HCT116 (cell line): ENCODE measurements around the gene AGBL1. TPM values are rescaled to one million over a fixed set of nuclear protein-coding genes. Genes with fewer than 3 reads are reported as not detected.

Source experiments
- ATAC-seq: fragments of 200-7000 bp; cut with Tn5 transposase; 2 replicates; pipeline ENCODE4 v1.9.1; 2020; ENCODE audit warnings: mild to moderate bottlenecking, moderate library complexity
- BruUV-seq: library from RNA; stranded (reverse); fragments of 400-500 nt; replicated peaks from 2 replicates; lab custom pipeline; 2021; lab: Mats Ljungman, UMichigan
- CTCF ChIA-PET: fragments of 300-600 bp; sonication (Branson Sonifier 250); formaldehyde crosslinking; loops from one replicate; lab custom pipeline; 2021; ENCODE audit warnings: antibody characterized with exemption; lab: Charles Lee
- POLR2A ChIA-PET: fragments of 300-600, 350-600 bp; sonication (Branson Sonifier 250); formaldehyde crosslinking; loops from one replicate; lab custom pipeline; 2021; ENCODE audit warnings: antibody characterized with exemption; lab: Charles Lee
- RAD21 ChIA-PET, 2 experiments: fragments of 300-600 bp; sonication (Branson Sonifier 250); formaldehyde crosslinking; loops; one replicate each; lab custom pipeline; 2023; ENCODE audit warnings: low total read pairs in 2 of 2; ENCODE audit not compliant: uncharacterized antibody in 2 of 2, unreplicated experiment in 2 of 2, low non-redundant PET in 1 of 2; lab: Charles Lee
- DNase-seq: peaks from one replicate; pipeline ENCODE4 v3.0.0-alpha.2; 2010; ENCODE audit warnings: low read depth, low spot score
- H2AFZ ChIP-seq: fragments of 200-600 bp; shearing (Covaris generic), sonication (generic); 2 replicates; pipeline ENCODE4 v1.6.1; 2017; ENCODE audit warnings: low read depth, mixed run types, mixed read lengths, antibody characterized with exemption, low read length; ENCODE audit not compliant: poor library complexity, severe bottlenecking
- H3K27ac ChIP-seq: 2 replicates; pipeline ENCODE4 v1.5.1; 2012; ENCODE audit warnings: low read depth, low read length
- H3K27me3 ChIP-seq: fragments of 200-600 bp; sonication (generic); 2 replicates; pipeline ENCODE4 v1.6.1; 2016; ENCODE audit warnings: mixed run types, low read length, mixed read lengths; ENCODE audit not compliant: insufficient read depth
- H3K36me3 ChIP-seq, 2 experiments: fragments of 200-500 bp in 1 of 2; fragments of 200-600 bp in 1 of 2; sonication (Bioruptor generic) in 1 of 2; sonication (generic) in 1 of 2; 2 replicates each; pipeline versions ENCODE4 v1.5.1 to v1.6.1; 2014 to 2016; ENCODE audit warnings: low read length in 2 of 2, inconsistent platforms in 1 of 2, mixed read lengths in 1 of 2, mixed run types in 1 of 2; ENCODE audit not compliant: insufficient read depth in 2 of 2, control insufficient read depth in 1 of 2
- H3K4me1 ChIP-seq, 2 experiments: fragments of 200-600 bp in 1 of 2; sonication (generic) in 1 of 2; 2 replicates each; pipeline versions ENCODE4 v1.5.1 to v1.6.1; 2012 to 2017; ENCODE audit warnings: low read length in 2 of 2, inconsistent platforms in 1 of 2, mild to moderate bottlenecking in 1 of 2, mixed read lengths in 1 of 2, mixed run types in 1 of 2, moderate library complexity in 1 of 2; ENCODE audit not compliant: insufficient read depth in 2 of 2, control insufficient read depth in 1 of 2
- H3K4me2 ChIP-seq: fragments of 200-600 bp; sonication (generic); 2 replicates; pipeline ENCODE4 v1.6.1; 2017; ENCODE audit warnings: mixed run types, low read length, mixed read lengths
- H3K4me3 ChIP-seq, 2 experiments: fragments of 200-600 bp in 1 of 2; sonication (generic) in 1 of 2; replicated peaks in 1 of 2; 2 replicates each; pipeline ENCODE4 v1.5.1; 2011 to 2016; ENCODE audit warnings: low read length in 2 of 2, control low read depth in 1 of 2, low read depth in 1 of 2, mild to moderate bottlenecking in 1 of 2, mixed read lengths in 1 of 2, mixed run types in 1 of 2
- H3K79me2 ChIP-seq: fragments of 200-600 bp; sonication (generic); 2 replicates; pipeline ENCODE4 v1.6.1; 2017; ENCODE audit warnings: mild to moderate bottlenecking, mixed run types, low read length, moderate library complexity, mixed read lengths; ENCODE audit not compliant: insufficient read depth
- H3K9ac ChIP-seq: fragments of 200-600 bp; sonication (generic); 2 replicates; pipeline ENCODE4 v1.6.1; 2016; ENCODE audit warnings: low read length, mixed read lengths
- H3K9me2 ChIP-seq: fragments of 200-600 bp; sonication (generic), shearing (Covaris generic); 2 replicates; pipeline ENCODE4 v1.6.1; 2017; ENCODE audit warnings: mixed run types, mild to moderate bottlenecking, moderate library complexity; ENCODE audit not compliant: insufficient read depth
- H3K9me3 ChIP-seq, 2 experiments: fragments of 200-500 bp in 1 of 2; fragments of 200-600 bp in 1 of 2; sonication (Bioruptor generic) in 1 of 2; sonication (generic) in 1 of 2; 2 replicates each; pipeline ENCODE4 v1.6.1; 2014 to 2017; ENCODE audit warnings: low read length in 2 of 2, mixed read lengths in 2 of 2, inconsistent platforms in 1 of 2, low read depth in 1 of 2, mild to moderate bottlenecking in 1 of 2, mixed run types in 1 of 2, moderate library complexity in 1 of 2; ENCODE audit not compliant: control insufficient read depth in 1 of 2, insufficient read depth in 1 of 2
- H4K20me1 ChIP-seq: fragments of 200-600 bp; sonication (generic), shearing (Covaris generic); 2 replicates; pipeline ENCODE4 v1.6.1; 2017; ENCODE audit warnings: mixed run types, mild to moderate bottlenecking, moderate library complexity; ENCODE audit not compliant: insufficient read depth
- CBX3 ChIP-seq: IDR thresholded peaks from 2 replicates; pipeline ENCODE4 v1.6.1; 2012; ENCODE audit warnings: low read depth
- CEBPB ChIP-seq: IDR thresholded peaks from 2 replicates; pipeline ENCODE4 v1.6.1; 2012; ENCODE audit warnings: low read depth
- EGR1 ChIP-seq: IDR thresholded peaks from 2 replicates; pipeline ENCODE4 v1.6.1; 2012; ENCODE audit warnings: low read depth
- ELF1 ChIP-seq: IDR thresholded peaks from 2 replicates; pipeline ENCODE4 v1.6.1; 2012; ENCODE audit warnings: low read depth, borderline replicate concordance
- FOSL1 ChIP-seq: IDR thresholded peaks from 2 replicates; pipeline ENCODE4 v1.6.1; 2012; ENCODE audit warnings: low read depth
- JUND ChIP-seq: IDR thresholded peaks from 2 replicates; pipeline ENCODE4 v1.6.1; 2012
- SP1 ChIP-seq: IDR thresholded peaks from 2 replicates; pipeline ENCODE4 v1.6.1; 2012; ENCODE audit warnings: low read depth
- YY1 ChIP-seq: IDR thresholded peaks from 2 replicates; pipeline ENCODE4 v1.6.1; 2011; ENCODE audit warnings: low read length, low read depth, moderate library complexity, mild to moderate bottlenecking; ENCODE audit not compliant: insufficient replicate concordance; ENCODE audit errors: extremely low read depth
- ZFX ChIP-seq: fragments of 450-650 bp; IDR thresholded peaks from 2 replicates; pipeline ENCODE4 v1.6.1; 2017
- ZNF274 ChIP-seq: fragments of 200-500 bp; sonication (Bioruptor generic); IDR thresholded peaks from 2 replicates; pipeline ENCODE4 v1.6.1; 2014; ENCODE audit warnings: mild to moderate bottlenecking, low read depth, low read length, inconsistent platforms
- intact Hi-C: fragments of 100-400 bp; cut with micrococcal nuclease; formaldehyde crosslinking; loops from 2 replicates; pipeline ENCODE4 v1.10.0; 2022
- total RNA-seq: library from RNA; stranded (reverse); gene quantifications from one replicate; pipeline ENCODE4 v1.2.1, GENCODE V29; 2021; ENCODE audit not compliant: unreplicated experiment
- TF ChIP-seq, protein P1 (sequence below): IDR thresholded peaks from 2 replicates; pipeline ENCODE4 v1.6.1; 2012
- TF ChIP-seq, protein P2 (sequence below): IDR thresholded peaks from 2 replicates; pipeline ENCODE4 v1.6.1; 2011; ENCODE audit warnings: mild to moderate bottlenecking, low read length, moderate library complexity; ENCODE audit not compliant: insufficient replicate concordance; ENCODE audit errors: extremely low read depth
- TF ChIP-seq, protein P3 (sequence below): IDR thresholded peaks from 2 replicates; pipeline ENCODE4 v1.6.1; 2012
- TF ChIP-seq, protein P4 (sequence below): IDR thresholded peaks from 2 replicates; pipeline ENCODE4 v1.6.1; 2012; ENCODE audit warnings: low read depth

The AGBL1 gene
- total RNA-seq, 1 experiment from 2014 or later, result not detected

DNA sequence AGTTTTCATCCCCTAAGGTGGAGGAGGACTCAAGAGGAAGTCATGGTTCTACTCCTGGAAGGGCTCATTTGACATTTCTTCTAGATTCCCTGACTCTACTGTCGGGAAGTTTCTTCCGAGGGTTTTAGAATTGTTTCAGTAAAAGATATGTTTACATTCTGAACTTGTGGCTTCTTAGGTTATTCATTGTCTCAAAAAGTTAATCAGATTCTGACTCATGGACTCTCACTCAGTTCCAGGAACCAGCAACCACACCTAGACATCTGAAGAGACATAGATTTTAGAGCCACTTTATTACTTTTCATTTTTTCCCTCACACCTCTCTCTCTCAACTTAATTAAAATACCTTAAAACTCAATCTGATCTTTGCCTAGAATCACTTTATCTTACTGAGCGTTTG, 862.6 kb downstream of the AGBL1 start:
- Histone ChIP-seq H4K20me1 (no peaks in the 10 kb centered on the region), H3K36me3 (no peaks in the 10 kb centered on the region), H3K27ac (no peak overlapping the region), H3K4me3 (no peak overlapping the region), H2AFZ (no peak overlapping the region), H3K4me1 (no peaks in the 10 kb centered on the region), H3K9ac (no peak overlapping the region), H3K27me3 (no peaks in the 10 kb centered on the region), H3K79me2 (no peaks in the 10 kb centered on the region), H3K9me3 (peaks cover 0 to 9% of the 10 kb centered on the region in 2 experiments; a peak in 2 of 4 replicates), H3K9me2 (no peaks in the 10 kb centered on the region), H3K4me2 (no peak overlapping the region)
- BruUV-seq, result no TSS peak
- ChIA-PET CTCF (no interaction called here), POLR2A (no interaction called here), RAD21 (no interaction called here)
- ATAC-seq, result no peak
- intact Hi-C loops, result no loop called here
- no peak for TF ChIP-seq CBX3
- TF ChIP-seq ELF1, result no peak
- TF ChIP-seq, protein P1, sequence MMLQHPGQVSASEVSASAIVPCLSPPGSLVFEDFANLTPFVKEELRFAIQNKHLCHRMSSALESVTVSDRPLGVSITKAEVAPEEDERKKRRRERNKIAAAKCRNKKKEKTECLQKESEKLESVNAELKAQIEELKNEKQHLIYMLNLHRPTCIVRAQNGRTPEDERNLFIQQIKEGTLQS, result no peak
- TF ChIP-seq, protein P2, sequence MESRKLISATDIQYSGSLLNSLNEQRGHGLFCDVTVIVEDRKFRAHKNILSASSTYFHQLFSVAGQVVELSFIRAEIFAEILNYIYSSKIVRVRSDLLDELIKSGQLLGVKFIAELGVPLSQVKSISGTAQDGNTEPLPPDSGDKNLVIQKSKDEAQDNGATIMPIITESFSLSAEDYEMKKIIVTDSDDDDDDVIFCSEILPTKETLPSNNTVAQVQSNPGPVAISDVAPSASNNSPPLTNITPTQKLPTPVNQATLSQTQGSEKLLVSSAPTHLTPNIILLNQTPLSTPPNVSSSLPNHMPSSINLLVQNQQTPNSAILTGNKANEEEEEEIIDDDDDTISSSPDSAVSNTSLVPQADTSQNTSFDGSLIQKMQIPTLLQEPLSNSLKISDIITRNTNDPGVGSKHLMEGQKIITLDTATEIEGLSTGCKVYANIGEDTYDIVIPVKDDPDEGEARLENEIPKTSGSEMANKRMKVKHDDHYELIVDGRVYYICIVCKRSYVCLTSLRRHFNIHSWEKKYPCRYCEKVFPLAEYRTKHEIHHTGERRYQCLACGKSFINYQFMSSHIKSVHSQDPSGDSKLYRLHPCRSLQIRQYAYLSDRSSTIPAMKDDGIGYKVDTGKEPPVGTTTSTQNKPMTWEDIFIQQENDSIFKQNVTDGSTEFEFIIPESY, result no peak
- no peak for TF ChIP-seq FOSL1
- TF ChIP-seq ZFX, result no peak
- no peak for TF ChIP-seq CEBPB
- TF ChIP-seq, protein P3, sequence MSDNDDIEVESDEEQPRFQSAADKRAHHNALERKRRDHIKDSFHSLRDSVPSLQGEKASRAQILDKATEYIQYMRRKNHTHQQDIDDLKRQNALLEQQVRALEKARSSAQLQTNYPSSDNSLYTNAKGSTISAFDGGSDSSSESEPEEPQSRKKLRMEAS, result no peak
- DNase-seq, result no peak

DNA sequence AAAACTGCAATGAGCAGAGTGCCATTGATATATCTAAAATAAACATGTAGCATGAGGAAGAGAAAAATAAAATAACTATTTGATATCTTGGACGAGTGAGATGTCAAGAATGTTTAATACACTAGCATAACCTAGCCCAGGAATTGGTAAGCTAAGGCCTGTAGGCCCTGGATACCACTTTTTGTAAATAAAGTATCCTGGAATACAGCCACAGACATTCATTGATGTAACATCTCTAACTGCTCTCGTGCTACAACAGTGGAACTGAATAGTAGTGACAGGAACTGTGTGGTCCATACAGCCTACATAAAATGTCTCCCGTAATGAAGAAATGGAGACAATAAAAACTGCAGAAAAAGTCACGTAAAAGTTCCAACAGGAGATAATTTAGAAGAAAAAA, 869.0 kb downstream of the AGBL1 start:
- Histone ChIP-seq H3K79me2 (no peaks in the 10 kb centered on the region), H3K27ac (no peak overlapping the region), H2AFZ (no peak overlapping the region), H3K36me3 (no peaks in the 10 kb centered on the region), H3K9ac (no peak overlapping the region), H3K4me1 (no peaks in the 10 kb centered on the region), H3K4me2 (no peak overlapping the region), H4K20me1 (no peaks in the 10 kb centered on the region), H3K9me3 (peaks cover 7 to 16% of the 10 kb centered on the region in 2 experiments; a peak in 2 of 4 replicates), H3K9me2 (no peaks in the 10 kb centered on the region), H3K27me3 (no peaks in the 10 kb centered on the region), H3K4me3 (no peak overlapping the region)
- RAD21 ChIA-PET, result no interaction called here
- DNase-seq, result no peak
- CTCF ChIA-PET, result no interaction called here
- no peak for ATAC-seq
- POLR2A ChIA-PET, result no interaction called here
- BruUV-seq, result no TSS peak
- intact Hi-C loops, result no loop called here
- TF ChIP-seq ZNF274 (no peak), SP1 (no peak), FOSL1 (no peak), ZFX (no peak), JUND (no peak), ELF1 (no peak), CBX3 (no peak), EGR1 (no peak), YY1 (no peak)
- TF ChIP-seq, protein P4, sequence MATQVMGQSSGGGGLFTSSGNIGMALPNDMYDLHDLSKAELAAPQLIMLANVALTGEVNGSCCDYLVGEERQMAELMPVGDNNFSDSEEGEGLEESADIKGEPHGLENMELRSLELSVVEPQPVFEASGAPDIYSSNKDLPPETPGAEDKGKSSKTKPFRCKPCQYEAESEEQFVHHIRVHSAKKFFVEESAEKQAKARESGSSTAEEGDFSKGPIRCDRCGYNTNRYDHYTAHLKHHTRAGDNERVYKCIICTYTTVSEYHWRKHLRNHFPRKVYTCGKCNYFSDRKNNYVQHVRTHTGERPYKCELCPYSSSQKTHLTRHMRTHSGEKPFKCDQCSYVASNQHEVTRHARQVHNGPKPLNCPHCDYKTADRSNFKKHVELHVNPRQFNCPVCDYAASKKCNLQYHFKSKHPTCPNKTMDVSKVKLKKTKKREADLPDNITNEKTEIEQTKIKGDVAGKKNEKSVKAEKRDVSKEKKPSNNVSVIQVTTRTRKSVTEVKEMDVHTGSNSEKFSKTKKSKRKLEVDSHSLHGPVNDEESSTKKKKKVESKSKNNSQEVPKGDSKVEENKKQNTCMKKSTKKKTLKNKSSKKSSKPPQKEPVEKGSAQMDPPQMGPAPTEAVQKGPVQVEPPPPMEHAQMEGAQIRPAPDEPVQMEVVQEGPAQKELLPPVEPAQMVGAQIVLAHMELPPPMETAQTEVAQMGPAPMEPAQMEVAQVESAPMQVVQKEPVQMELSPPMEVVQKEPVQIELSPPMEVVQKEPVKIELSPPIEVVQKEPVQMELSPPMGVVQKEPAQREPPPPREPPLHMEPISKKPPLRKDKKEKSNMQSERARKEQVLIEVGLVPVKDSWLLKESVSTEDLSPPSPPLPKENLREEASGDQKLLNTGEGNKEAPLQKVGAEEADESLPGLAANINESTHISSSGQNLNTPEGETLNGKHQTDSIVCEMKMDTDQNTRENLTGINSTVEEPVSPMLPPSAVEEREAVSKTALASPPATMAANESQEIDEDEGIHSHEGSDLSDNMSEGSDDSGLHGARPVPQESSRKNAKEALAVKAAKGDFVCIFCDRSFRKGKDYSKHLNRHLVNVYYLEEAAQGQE, result no peak
